OCI-LY1 (cell line): ENCODE results near the gene IP6K3.

Source experiments
- H2AFZ ChIP-seq: fragments of 200-600 bp; sonication (generic), shearing (Covaris generic); 2 replicates; pipeline ENCODE4 v1.6.0; 2014; ENCODE audit warnings: antibody characterized with exemption, mild to moderate bottlenecking, low read length
- H3F3A ChIP-seq: fragments of 200-600 bp; sonication (generic), shearing (Covaris generic); 2 replicates; pipeline ENCODE4 v1.6.0; 2014; ENCODE audit warnings: mild to moderate bottlenecking, antibody characterized with exemption, low read length, moderate library complexity; ENCODE audit not compliant: insufficient read depth
- H3K27ac ChIP-seq: fragments of 200-600 bp; sonication (generic); 2 replicates; pipeline ENCODE4 v1.5.1; 2014; ENCODE audit warnings: low read length, mixed run types, mild to moderate bottlenecking, low read depth; ENCODE audit not compliant: poor library complexity, severe bottlenecking
- H3K27me3 ChIP-seq: fragments of 200-600 bp; sonication (generic); 2 replicates; pipeline ENCODE4 v1.6.0; 2014; ENCODE audit warnings: antibody characterized with exemption, mild to moderate bottlenecking, low read length, moderate library complexity; ENCODE audit not compliant: insufficient read depth
- H3K36me3 ChIP-seq: fragments of 200-600 bp; sonication (generic); 2 replicates; pipeline ENCODE4 v1.6.1; 2014; ENCODE audit warnings: mild to moderate bottlenecking, antibody characterized with exemption, low read length, moderate library complexity, mixed read lengths; ENCODE audit not compliant: insufficient read depth
- H3K4me1 ChIP-seq: fragments of 200-600 bp; sonication (generic); 2 replicates; pipeline ENCODE4 v1.5.1; 2014; ENCODE audit warnings: mild to moderate bottlenecking, low read length, moderate library complexity; ENCODE audit not compliant: insufficient read depth, severe bottlenecking
- H3K4me2 ChIP-seq: fragments of 200-600 bp; sonication (generic), shearing (Covaris generic); 2 replicates; pipeline ENCODE4 v1.6.1; 2014; ENCODE audit warnings: low read length
- H3K4me3 ChIP-seq: fragments of 200-600 bp; sonication (generic); 2 replicates; pipeline ENCODE4 v1.5.1; 2014; ENCODE audit warnings: low read length, low read depth, mild to moderate bottlenecking, mixed read lengths; ENCODE audit not compliant: poor library complexity, severe bottlenecking
- H3K79me2 ChIP-seq: fragments of 200-600 bp; shearing (Covaris generic); 2 replicates; pipeline ENCODE4 v1.6.1; 2016; ENCODE audit warnings: mixed run types, low read length, mixed read lengths; ENCODE audit not compliant: insufficient read depth
- H3K9ac ChIP-seq: fragments of 200-600 bp; sonication (generic), shearing (Covaris generic); 2 replicates; pipeline ENCODE4 v1.6.1; 2014; ENCODE audit warnings: mild to moderate bottlenecking, low read length, mixed read lengths
- H3K9me2 ChIP-seq: fragments of 200-600 bp; sonication (generic), shearing (Covaris generic); 2 replicates; pipeline ENCODE4 v1.6.1; 2014; ENCODE audit warnings: low read depth, mild to moderate bottlenecking, low read length, mixed read lengths
- H3K9me3 ChIP-seq: fragments of 200-600 bp; shearing (Covaris generic); 2 replicates; pipeline ENCODE4 v1.6.1; 2014; ENCODE audit warnings: low read length, mixed read lengths
- H4K20me1 ChIP-seq: fragments of 200-600 bp; sonication (generic), shearing (Covaris generic); 2 replicates; pipeline ENCODE4 v1.6.0; 2016; ENCODE audit warnings: mild to moderate bottlenecking, low read length; ENCODE audit not compliant: insufficient read depth
- CTCF ChIP-seq: fragments of 200-600 bp; sonication (generic), shearing (Covaris generic); IDR thresholded peaks from 2 replicates; pipeline ENCODE4 v1.5.1; 2017; ENCODE audit warnings: mild to moderate bottlenecking, antibody characterized with exemption, low read length, moderate library complexity, mixed read lengths
- EZH2 ChIP-seq: fragments of 200-600 bp; sonication (generic), shearing (Covaris generic); IDR thresholded peaks from 2 replicates; pipeline ENCODE4 v1.8.0; 2017; ENCODE audit warnings: borderline replicate concordance, mixed run types, mild to moderate bottlenecking, antibody characterized with exemption, low read length, moderate library complexity, mixed read lengths

IP6K3 gene

GRCh38 chr6:33693186-33694105 lies 53.3 kb downstream of the IP6K3 start:
- Histone ChIP-seq H3K9me2 (no peaks in the 10 kb centered on the region), H3K4me1 (peaks cover 40% of the 10 kb centered on the region), H3K9me3 (no peaks in the 10 kb centered on the region), H3K27me3 (no peaks in the 10 kb centered on the region), H3K36me3 (peaks cover 100% of the 10 kb centered on the region), H3K4me3 (no peak overlapping the region), H2AFZ (no peak overlapping the region), H3K27ac (peak overlapping the region; percentile 52), H4K20me1 (no peaks in the 10 kb centered on the region), H3K9ac (no peak overlapping the region), H3K4me2 (no peak overlapping the region), H3K79me2 (no peaks in the 10 kb centered on the region), H3F3A (no peaks in the 10 kb centered on the region)
- TF ChIP-seq CTCF, result no peak
- TF ChIP-seq EZH2, result no peak

GRCh38 chr6:33692760-33693158 lies 53.9 kb downstream of the IP6K3 start:
- H2AFZ ChIP-seq, result no peak overlapping the region
- no peaks in the 10 kb centered on the region for H3K9me2 ChIP-seq
- no peak overlapping the region for H3K4me2 ChIP-seq
- no peaks in the 10 kb centered on the region for H4K20me1 ChIP-seq
- H3K4me1 ChIP-seq, result peaks cover 34% of the 10 kb centered on the region
- H3K27ac ChIP-seq, result peak overlapping the region; percentile 52
- no peak overlapping the region for H3K9ac ChIP-seq
- no peaks in the 10 kb centered on the region for H3K9me3 ChIP-seq
- no peaks in the 10 kb centered on the region for H3K27me3 ChIP-seq
- H3K79me2 ChIP-seq, result no peaks in the 10 kb centered on the region
- H3K36me3 ChIP-seq, result peaks cover 97% of the 10 kb centered on the region
- no peak overlapping the region for H3K4me3 ChIP-seq
- TF ChIP-seq CTCF (no peak), EZH2 (no peak)
- H3F3A ChIP-seq, result no peaks in the 10 kb centered on the region

GRCh38 chr6:33692078-33692759 lies 54.5 kb downstream of the IP6K3 start:
- Histone ChIP-seq H3K4me3 (no peak overlapping the region), H3K79me2 (no peaks in the 10 kb centered on the region), H3K9ac (no peak overlapping the region), H3K36me3 (peaks cover 97% of the 10 kb centered on the region), H3K9me2 (no peaks in the 10 kb centered on the region), H3K9me3 (no peaks in the 10 kb centered on the region), H4K20me1 (no peaks in the 10 kb centered on the region), H2AFZ (no peak overlapping the region), H3K27me3 (no peaks in the 10 kb centered on the region), H3F3A (no peaks in the 10 kb centered on the region), H3K4me2 (no peak overlapping the region), H3K4me1 (peaks cover 30% of the 10 kb centered on the region), H3K27ac (peak overlapping the region; percentile 52)
- TF ChIP-seq EZH2 (no peak), CTCF (no peak)
